Activated naive CD8-positive, alpha-beta T cell treated with anti-CD3 and anti-CD28 coated beads, Interleukin-2, amount 50 U/mL, for 24 hours (primary cell): ENCODE data around the gene HLTF.
"Not testable (repeated sequence)": the region's sequence is repeated elsewhere in the genome, so short reads cannot be mapped to it uniquely, and the experiment has no call there.

Source experiments
- ATAC-seq: fragments of 150-1000 bp; cut with Tn5 transposase; one replicate; pipeline ENCODE4 v1.10.0; 2021
- DNase-seq: peaks from one replicate; pipeline ENCODE4 v3.0.0; 2021
- H3K27ac Mint-ChIP-seq: one replicate; pipeline ENCODE4 v1.8.0; 2021; ENCODE audit warnings: mild to moderate bottlenecking, mixed read lengths
- H3K27me3 Mint-ChIP-seq: one replicate; pipeline ENCODE4 v1.8.0; 2021; ENCODE audit warnings: mixed read lengths
- H3K36me3 Mint-ChIP-seq: one replicate; pipeline ENCODE4 v1.8.0; 2021; ENCODE audit warnings: low read depth, mixed read lengths
- H3K4me1 Mint-ChIP-seq: one replicate; pipeline ENCODE4 v1.8.0; 2021; ENCODE audit warnings: mixed read lengths
- H3K4me3 Mint-ChIP-seq: one replicate; pipeline ENCODE4 v1.8.0; 2021; ENCODE audit warnings: mild to moderate bottlenecking, moderate library complexity, mixed read lengths
- H3K9me3 Mint-ChIP-seq: one replicate; pipeline ENCODE4 v1.8.0; 2021; ENCODE audit warnings: mixed read lengths

HLTF gene

DNA sequence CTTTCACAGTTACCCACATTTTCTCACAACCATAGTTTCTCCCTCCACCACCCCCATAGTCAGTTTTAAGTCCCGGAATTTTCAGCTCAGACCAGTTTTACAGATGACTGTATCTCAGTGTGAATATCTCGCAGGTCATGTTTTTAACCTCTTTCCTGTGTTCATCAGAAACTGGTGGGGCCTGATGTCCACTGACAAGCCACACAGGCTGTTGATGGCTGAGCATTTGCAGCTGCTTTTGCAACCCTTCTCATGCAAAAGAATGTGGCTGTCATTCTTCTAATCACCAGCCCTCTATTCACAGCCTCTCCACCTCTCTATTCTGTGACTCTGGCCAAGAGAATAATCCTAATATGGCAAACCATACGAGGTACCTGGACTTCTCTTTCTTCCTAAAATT lies 86.5 kb downstream of the HLTF start:
- Mint-ChIP-seq H3K9me3 (no peaks in the 10 kb centered on the region), H3K4me1 (peaks cover 24% of the 10 kb centered on the region), H3K27ac (peak overlapping the region; percentile 18), H3K27me3 (no peaks in the 10 kb centered on the region), H3K4me3 (no peak overlapping the region), H3K36me3 (peaks cover 30% of the 10 kb centered on the region)
- ATAC-seq (no peak), DNase-seq (no peak)

DNA sequence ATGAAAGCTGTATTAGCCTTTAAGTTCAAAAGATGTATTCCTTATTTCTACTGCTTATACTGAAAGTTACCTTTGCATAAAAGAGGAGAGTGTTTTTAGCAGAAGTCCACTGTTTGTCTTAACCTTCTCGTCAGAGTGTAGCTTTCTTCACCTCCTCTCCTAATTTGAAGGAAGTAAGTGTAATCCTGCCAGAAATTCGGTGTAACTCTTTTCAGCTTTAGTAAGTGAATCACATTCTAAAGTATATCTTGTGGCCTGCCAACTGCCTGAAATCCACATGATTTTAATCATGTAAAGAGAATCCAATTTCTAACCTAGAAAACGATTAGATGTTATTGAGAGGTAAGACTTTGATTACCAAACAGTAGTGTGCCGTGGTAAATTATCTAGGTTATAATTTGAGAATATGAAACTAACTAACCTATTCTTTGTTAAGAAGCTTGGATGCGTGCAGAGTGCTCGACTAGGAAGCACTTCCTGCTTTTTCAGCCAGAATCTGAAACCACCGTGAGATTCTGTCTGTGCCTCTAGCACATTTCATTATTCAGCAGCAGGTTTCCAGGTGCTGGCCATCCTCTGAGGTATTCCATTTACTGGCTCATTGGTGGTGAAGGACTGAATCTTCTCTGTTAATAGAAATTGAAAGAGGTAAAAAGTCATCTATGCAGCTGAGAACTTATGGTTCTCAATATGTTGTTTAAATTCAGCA lies 87.5 kb downstream of the HLTF start:
- peaks cover 21% of the 10 kb centered on the region for H3K4me1 Mint-ChIP-seq

DNA sequence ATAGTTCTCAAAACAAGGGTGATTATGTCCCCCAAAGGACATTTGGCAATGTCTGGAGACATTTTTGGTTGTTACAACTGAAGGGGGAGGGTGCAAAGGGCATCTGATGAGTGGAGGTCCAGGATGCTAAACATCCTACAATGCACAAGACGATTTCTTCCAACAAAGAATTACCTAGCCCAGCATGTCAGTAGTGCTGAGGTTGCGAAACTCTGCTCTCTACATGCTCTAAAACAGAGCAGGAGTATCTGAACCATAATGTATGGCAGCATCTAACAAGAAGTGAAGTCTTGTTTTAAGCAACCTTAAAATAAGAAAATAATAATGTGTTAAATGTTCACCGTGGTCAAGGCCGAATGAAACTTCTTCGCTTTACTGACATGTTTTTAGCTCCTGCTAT lies 88.0 kb downstream of the HLTF start:
- ATAC-seq (no peak), DNase-seq (no peak)
- H3K27ac Mint-ChIP-seq: no peak overlapping the region
- no peaks in the 10 kb centered on the region for H3K9me3 Mint-ChIP-seq
- H3K36me3 Mint-ChIP-seq: peaks cover 31% of the 10 kb centered on the region
- no peaks in the 10 kb centered on the region for H3K27me3 Mint-ChIP-seq
- H3K4me1 Mint-ChIP-seq: peaks cover 22% of the 10 kb centered on the region
- no peak overlapping the region for H3K4me3 Mint-ChIP-seq

More for the DNA sequence above, 87.5 kb downstream of the HLTF start:
- ATAC-seq (no peak), DNase-seq (no peak)
- Mint-ChIP-seq H3K27me3 (no peaks in the 10 kb centered on the region), H3K9me3 (no peaks in the 10 kb centered on the region), H3K36me3 (peaks cover 31% of the 10 kb centered on the region), H3K4me3 (no peak overlapping the region), H3K27ac (peak overlapping the region; percentile 55)

DNA sequence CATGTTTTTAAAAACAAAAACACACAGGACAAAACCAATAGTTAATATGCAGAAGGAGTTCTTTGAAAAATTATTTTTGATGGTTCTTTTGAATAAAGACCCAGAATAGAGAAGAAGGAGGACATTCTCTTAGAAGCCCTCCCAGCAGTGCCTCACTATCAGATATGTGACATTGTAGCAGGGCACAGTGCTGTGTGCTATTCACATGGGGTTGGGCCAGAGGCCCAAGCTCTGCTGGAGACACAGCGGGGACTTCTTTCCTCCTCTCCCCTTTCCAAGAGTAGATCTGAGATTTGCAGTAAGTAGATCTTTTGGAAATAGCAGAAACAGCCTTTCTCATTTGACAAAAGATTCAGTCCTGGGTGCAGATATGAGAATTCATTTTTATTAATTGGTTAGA lies 88.7 kb downstream of the HLTF start:
- no peak for ATAC-seq
- H3K4me3 Mint-ChIP-seq: no peak overlapping the region
- peaks cover 27% of the 10 kb centered on the region for H3K4me1 Mint-ChIP-seq
- H3K9me3 Mint-ChIP-seq: no peaks in the 10 kb centered on the region
- no peak for DNase-seq
- H3K27ac Mint-ChIP-seq: no peak overlapping the region
- no peaks in the 10 kb centered on the region for H3K27me3 Mint-ChIP-seq
- peaks cover 31% of the 10 kb centered on the region for H3K36me3 Mint-ChIP-seq

DNA sequence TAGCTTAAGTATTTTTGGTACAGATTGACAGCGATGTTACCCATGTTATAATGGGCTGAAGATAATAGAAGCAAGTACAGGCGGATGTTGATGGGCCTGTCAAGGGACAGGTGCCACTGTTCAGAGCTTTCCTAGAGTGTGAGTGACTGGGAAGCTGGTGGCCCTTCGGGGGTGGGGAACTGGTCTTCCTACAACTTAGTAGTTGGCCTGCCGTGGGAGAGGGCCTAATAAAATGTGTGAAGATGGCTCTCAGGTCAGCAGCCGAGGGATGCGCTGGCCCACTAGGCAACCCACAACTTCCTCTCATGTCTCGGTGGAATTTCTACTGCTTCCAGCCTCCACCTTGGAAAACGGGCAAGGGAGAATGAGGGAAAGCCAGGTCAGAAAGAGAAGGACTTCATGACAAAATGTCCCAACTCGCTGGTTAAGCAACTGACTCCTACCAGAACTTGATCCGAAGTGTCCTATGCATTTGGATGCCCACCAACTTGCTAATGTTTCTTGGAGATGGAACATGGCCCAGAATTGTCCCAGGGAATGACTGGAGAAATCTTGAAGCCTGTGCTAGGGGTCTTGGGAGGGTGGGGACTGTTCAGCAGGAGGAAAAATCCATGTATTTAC lies 93.6 kb downstream of the HLTF start:
- peaks cover 14% of the 10 kb centered on the region for H3K36me3 Mint-ChIP-seq
- DNase-seq: no peak
- H3K4me1 Mint-ChIP-seq: peaks cover 24% of the 10 kb centered on the region
- H3K27me3 Mint-ChIP-seq: no peaks in the 10 kb centered on the region
- no peak for ATAC-seq
- peak overlapping the region; percentile 82 for H3K4me3 Mint-ChIP-seq
- H3K9me3 Mint-ChIP-seq: no peaks in the 10 kb centered on the region
- H3K27ac Mint-ChIP-seq: peak overlapping the region; percentile 75

DNA sequence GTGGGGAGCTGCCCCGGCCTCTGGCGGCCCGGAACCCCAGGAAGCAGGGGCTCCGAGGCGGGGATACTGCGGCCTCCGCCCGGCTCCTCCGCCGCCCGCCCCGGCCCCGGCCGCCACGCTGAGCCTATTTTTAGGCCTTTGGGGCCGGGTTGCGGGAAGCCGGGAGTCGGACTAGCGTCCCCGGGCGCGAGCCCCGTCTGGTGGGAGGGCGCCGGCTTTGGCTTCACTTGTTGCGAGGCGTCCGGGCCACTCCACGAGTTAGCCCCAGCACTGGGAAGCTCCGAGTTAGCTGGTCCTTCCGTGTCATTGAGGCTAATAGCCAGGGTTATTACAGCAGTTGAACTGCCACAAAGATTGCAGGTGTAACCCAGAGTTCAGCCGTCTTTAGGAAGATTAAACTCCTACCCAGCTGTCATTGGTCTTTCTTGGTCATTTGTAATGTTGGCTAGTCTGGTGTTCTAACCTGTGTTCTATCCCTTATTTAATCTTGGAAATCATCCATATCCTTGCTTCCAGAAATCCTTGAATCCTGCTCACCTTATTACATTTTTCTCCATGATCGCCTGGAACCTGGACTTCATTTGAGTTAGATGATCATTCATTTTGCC lies 94.2 kb downstream of the HLTF start:
- Mint-ChIP-seq H3K27ac (peak overlapping the region; percentile 75), H3K9me3 (no peaks in the 10 kb centered on the region), H3K27me3 (no peaks in the 10 kb centered on the region), H3K4me3 (peak overlapping the region; percentile 82), H3K4me1 (peaks cover 24% of the 10 kb centered on the region), H3K36me3 (peaks cover 14% of the 10 kb centered on the region)
- DNase-seq (peak; percentile 47), ATAC-seq (peak; percentile 13)

DNA sequence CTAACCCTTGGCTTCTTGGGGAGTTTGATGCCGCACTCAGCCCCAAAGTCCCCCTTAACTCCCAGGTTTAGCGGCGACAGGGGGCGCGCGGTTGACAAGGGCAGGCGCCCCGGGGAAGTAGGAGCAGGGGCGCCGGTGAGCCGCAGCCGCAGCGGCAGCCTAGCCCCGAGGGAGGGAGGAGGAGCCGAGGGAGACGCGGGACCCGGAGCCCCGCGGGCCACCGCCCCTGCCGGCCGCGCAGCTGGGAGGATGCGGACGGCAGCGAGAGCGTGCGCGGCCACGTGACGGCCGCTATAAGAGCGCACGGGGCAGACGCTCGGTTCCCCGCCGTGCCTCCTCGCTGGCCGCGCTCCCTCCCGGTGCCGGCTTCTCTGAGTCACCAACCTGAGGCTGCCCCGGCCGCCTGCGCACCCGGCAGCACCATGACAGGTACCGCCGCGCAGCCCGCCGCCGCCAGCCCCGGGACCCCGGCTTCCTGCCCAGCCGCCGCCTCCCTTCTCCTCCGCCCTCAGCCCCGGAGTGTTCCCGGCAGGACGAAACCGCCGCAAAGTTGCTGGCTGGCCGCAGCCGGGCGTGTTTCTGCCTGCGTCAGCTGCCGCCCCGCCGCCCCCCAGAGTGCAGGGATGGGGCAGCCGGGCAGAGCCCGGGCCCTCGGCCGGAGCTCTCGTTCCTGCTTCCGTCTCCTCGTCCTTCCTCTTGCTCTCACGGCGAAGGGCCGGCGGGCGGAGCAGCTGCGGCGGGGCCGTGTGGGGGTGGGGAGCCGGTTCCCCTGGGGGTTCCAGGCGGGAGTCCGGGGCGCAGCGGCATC lies 94.9 kb downstream of the HLTF start, which contains the start of gene GYG1:
GYG1 (plus strand) TSS at position 322 of the 808 bp plus-strand sequence; CDS start at position 423, 101 bp downstream.
- H3K27ac Mint-ChIP-seq: peak within 1 kb of the TSS; percentile 79
- peaks cover 24% of the 10 kb centered on the region for H3K4me1 Mint-ChIP-seq
- H3K27me3 Mint-ChIP-seq: no peaks in the 10 kb centered on the region
- no peaks in the 10 kb centered on the region for H3K9me3 Mint-ChIP-seq
- H3K4me3 Mint-ChIP-seq: peak within 1 kb of the TSS; percentile 82
- H3K36me3 Mint-ChIP-seq: peaks cover 11% of the 10 kb centered on the region
- peak; percentile 91 for ATAC-seq
- peak; percentile 75 for DNase-seq

DNA sequence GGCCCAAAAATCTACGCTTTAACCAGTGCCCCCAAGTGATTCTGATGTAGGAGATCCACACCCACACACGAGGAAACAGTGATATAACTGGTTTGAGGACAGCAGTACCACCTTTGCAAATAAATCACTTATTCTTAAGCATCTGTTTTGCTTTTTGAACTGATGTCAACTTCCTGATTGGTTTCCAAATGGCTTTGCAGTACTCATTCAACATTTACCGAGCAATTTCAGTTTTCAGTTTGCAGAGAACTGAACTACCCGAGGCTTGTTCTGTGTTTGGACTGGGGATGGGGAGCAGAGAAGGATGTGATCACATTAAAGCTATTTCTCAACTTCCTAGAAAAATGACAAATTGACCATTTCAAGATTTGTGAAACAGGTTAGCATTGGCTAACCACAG lies 96.1 kb downstream of the HLTF start:
- no peaks in the 10 kb centered on the region for H3K9me3 Mint-ChIP-seq
- peaks cover 24% of the 10 kb centered on the region for H3K4me1 Mint-ChIP-seq
- H3K27ac Mint-ChIP-seq: peak overlapping the region; percentile 79
- no peak for ATAC-seq
- no peak for DNase-seq
- H3K36me3 Mint-ChIP-seq: peaks cover 2% of the 10 kb centered on the region
- peak overlapping the region; percentile 82 for H3K4me3 Mint-ChIP-seq
- no peaks in the 10 kb centered on the region for H3K27me3 Mint-ChIP-seq

DNA sequence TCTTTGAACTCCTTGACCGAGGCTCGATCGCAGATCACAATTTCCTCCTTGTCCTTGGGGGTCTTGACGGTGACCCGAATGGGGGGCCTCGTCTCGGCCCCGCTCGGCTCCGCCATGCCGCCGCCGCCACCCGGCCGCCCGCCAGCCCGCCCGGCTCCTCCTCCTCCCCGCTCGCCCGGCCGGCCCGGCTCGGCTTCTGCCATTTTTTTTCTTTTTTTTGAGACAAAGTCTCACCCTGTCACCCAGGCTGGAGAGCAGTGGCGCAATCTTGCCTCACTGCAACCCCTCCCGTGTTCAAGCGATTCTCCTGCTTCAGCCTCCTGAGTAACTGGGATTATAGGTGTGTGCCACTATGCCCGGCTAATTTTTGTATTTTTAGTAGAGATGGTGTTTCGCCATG lies 98.8 kb downstream of the HLTF start:
- H3K36me3 Mint-ChIP-seq, H3K27ac Mint-ChIP-seq, H3K9me3 Mint-ChIP-seq, ATAC-seq, H3K27me3 Mint-ChIP-seq, DNase-seq, H3K4me3 Mint-ChIP-seq: not testable (repeated sequence)
- H3K4me1 Mint-ChIP-seq: peaks cover 15% of the 10 kb centered on the region

DNA sequence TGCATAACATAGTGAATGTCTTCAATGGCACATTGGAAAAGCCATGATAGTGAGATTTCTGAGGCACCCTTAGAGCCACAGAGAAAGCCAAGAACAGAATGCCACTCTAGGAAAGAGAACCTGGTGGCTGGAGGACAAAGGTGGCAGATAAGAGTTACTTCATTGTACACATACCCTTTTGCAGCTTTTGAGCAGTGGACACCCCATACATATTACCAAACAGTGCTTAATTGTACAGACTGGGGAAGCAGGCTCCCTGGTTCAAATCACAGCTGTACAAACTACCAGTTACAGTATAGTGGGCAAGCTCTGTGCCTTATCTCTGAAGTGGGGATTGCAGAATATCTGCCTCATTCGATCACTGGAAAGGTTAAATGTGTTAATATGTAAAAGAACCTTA lies 105.1 kb downstream of the HLTF start:
- Mint-ChIP-seq H3K9me3 (no peaks in the 10 kb centered on the region), H3K4me3 (no peak overlapping the region), H3K4me1 (no peaks in the 10 kb centered on the region), H3K27ac (no peak overlapping the region), H3K27me3 (peaks cover 3% of the 10 kb centered on the region), H3K36me3 (no peaks in the 10 kb centered on the region)
- DNase-seq (no peak), ATAC-seq (no peak)
